Subcutaneous adipose tissue (tissue), 4 donors: Measurements from ENCODE around the gene NT5DC1. TPM values are rescaled to one million over a fixed set of nuclear protein-coding genes. Genes with fewer than 3 reads are reported as not detected.

Experiments used
- total RNA-seq, 4 donors: library from RNA; depleted of rRNA; stranded (reverse); fragments of >200 nt; gene quantifications; one replicate each; pipeline ENCODE4 v1.1.0, GENCODE V29; 2016
- TF ChIP-seq, protein P1 (sequence below): fragments of 450-650 bp; IDR thresholded peaks from one replicate; pipeline ENCODE4 v1.5.1; 2016; ENCODE audit warnings: low read depth, mild to moderate bottlenecking, control low read depth, antibody characterized with exemption, moderate library complexity

NT5DC1 gene
- total RNA-seq, 4 donors from 2014 or later = 7.7 to 19.2 (median 11.0) TPM

- TF ChIP-seq, protein P1, sequence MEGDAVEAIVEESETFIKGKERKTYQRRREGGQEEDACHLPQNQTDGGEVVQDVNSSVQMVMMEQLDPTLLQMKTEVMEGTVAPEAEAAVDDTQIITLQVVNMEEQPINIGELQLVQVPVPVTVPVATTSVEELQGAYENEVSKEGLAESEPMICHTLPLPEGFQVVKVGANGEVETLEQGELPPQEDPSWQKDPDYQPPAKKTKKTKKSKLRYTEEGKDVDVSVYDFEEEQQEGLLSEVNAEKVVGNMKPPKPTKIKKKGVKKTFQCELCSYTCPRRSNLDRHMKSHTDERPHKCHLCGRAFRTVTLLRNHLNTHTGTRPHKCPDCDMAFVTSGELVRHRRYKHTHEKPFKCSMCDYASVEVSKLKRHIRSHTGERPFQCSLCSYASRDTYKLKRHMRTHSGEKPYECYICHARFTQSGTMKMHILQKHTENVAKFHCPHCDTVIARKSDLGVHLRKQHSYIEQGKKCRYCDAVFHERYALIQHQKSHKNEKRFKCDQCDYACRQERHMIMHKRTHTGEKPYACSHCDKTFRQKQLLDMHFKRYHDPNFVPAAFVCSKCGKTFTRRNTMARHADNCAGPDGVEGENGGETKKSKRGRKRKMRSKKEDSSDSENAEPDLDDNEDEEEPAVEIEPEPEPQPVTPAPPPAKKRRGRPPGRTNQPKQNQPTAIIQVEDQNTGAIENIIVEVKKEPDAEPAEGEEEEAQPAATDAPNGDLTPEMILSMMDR = no peak
Measured at GRCh38 chr6:116118608-116119007, 18.0 kb downstream of the NT5DC1 start.

- TF ChIP-seq, protein P1 = no peak
Measured at GRCh38 chr6:116120430-116120829, 19.8 kb downstream of the NT5DC1 start.

DNA sequence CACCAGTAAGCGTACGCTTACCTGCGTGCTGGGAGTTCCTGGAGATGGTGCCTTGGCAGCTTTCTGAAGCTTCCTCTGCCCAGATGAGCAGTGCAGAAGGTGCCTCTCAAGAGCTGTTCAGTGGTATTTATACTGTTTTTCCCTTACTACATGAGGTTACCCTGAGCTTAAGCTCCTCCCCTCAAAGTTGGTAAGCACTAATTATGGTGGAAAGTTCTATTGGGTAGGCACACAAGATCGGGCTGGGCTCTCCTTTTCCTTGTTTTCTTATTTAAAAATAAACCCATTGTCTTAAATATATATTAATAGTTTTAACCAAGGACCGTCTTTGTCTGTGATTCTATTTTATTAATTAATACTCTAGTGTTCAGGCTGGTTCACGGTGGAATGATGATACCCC lies 25.4 kb downstream of the NT5DC1 start, which contains the start of gene COL10A1:
Gene COL10A1 (minus strand): TSS at position 101 of the 400 bp plus-strand sequence. CDS start 640 bp downstream, outside the sequence.
- TF ChIP-seq, protein P1 = no peak

- TF ChIP-seq, protein P1 = no peak
Measured at GRCh38 chr6:116127771-116128493, 27.3 kb downstream of the NT5DC1 start.

DNA sequence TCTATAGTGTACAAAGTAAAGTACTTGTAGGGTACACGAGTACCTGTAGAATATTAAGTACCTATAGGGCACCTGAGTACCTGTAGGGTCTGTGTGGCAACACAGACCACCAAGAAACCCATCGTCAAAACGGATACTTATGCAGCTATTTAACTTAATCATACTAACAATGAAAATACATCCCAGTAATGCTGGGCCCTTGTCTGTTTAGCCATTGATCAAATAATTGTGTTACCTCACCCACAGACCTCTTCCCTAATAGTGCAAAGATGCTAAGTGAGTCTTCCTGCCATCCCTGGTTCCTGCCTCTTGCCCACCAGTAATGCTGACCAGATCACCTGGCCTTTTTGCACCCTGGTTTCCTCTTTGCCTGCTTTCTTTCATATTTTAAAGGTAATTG lies 32.8 kb downstream of the NT5DC1 start:
- TF ChIP-seq, protein P1 = no peak

DNA sequence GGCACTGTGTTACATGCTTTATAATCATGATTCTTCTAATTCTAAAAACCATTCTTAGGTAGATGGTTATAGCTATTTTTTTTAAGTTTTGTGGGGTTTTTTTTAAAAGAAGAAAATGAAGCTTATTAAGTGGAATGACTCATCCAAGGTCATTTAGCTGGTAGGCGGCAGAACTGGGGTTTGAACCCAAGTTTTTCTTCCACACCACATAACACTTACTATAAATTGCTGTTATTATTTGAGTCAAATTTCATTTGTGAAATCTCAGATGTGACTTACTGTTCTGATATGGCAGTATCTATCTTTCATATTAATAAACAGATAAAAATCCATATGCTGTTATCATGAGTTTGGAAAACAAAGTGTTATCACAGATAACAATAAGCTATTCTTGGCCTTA lies 35.7 kb downstream of the NT5DC1 start:
- TF ChIP-seq, protein P1 = no peak

GRCh38 chr6:116136933-116137340 lies 36.3 kb downstream of the NT5DC1 start:
- TF ChIP-seq, protein P1 = no peak
